Measurements from ENCODE around the gene SPINK7.

Gene SPINK7

GRCh38 chr5:148352696-148353095 is 40.5 kb downstream of the SPINK7 start:
- H3K4me1 ChIP-seq (ENCODE audit: control insufficient read depth, insufficient read depth, low read length): no peaks in the 10 kb centered on the region
- H3K9ac ChIP-seq (ENCODE audit: low read depth, low read length): no peak overlapping the region
- no peaks in the 10 kb centered on the region for H3K27me3 ChIP-seq (ENCODE audit: control insufficient read depth, insufficient read depth, low read length)
- H3K36me3 ChIP-seq (ENCODE audit: insufficient read depth, low read length): no peaks in the 10 kb centered on the region
- H3K4me2 ChIP-seq (ENCODE audit: low read length): no peak overlapping the region
- H3K4me3 ChIP-seq (ENCODE audit: low read length): no peak overlapping the region
- H3K9me3 ChIP-seq (replicated peaks; ENCODE audit: low read length): no peaks in the 10 kb centered on the region

- Histone ChIP-seq H3K4me3 (ENCODE audit: low read length) (no peak overlapping the region), H3K36me3 (ENCODE audit: insufficient read depth, low read length) (no peaks in the 10 kb centered on the region), H3K27me3 (ENCODE audit: control insufficient read depth, insufficient read depth, low read length) (no peaks in the 10 kb centered on the region), H3K9me3 (replicated peaks; ENCODE audit: low read length) (no peaks in the 10 kb centered on the region), H3K4me1 (ENCODE audit: control insufficient read depth, insufficient read depth, low read length) (no peaks in the 10 kb centered on the region), H3K9ac (ENCODE audit: low read depth, low read length) (no peak overlapping the region), H3K4me2 (ENCODE audit: low read length) (no peak overlapping the region)
Measured at GRCh38 chr5:148353634-148354033, 41.4 kb downstream of the SPINK7 start.

GRCh38 chr5:148364343-148364742 is 52.1 kb downstream of the SPINK7 start:
- H3K4me3 ChIP-seq (ENCODE audit: low read length): no peak overlapping the region

More at GRCh38 chr5:148364343-148364742, 52.1 kb downstream of the SPINK7 start:
- Histone ChIP-seq H3K4me1 (ENCODE audit: control insufficient read depth, insufficient read depth, low read length) (no peaks in the 10 kb centered on the region), H3K9me3 (replicated peaks; ENCODE audit: low read length) (no peaks in the 10 kb centered on the region), H3K4me2 (ENCODE audit: low read length) (no peak overlapping the region), H3K27me3 (ENCODE audit: control insufficient read depth, insufficient read depth, low read length) (no peaks in the 10 kb centered on the region), H3K36me3 (ENCODE audit: insufficient read depth, low read length) (no peaks in the 10 kb centered on the region), H3K9ac (ENCODE audit: low read depth, low read length) (no peak overlapping the region)
